Measurements from ENCODE around the gene TRIL.
A peak's percentile ranks its signal among the peaks of the same experiment; 100 is the strongest.

TRIL gene, protein sequence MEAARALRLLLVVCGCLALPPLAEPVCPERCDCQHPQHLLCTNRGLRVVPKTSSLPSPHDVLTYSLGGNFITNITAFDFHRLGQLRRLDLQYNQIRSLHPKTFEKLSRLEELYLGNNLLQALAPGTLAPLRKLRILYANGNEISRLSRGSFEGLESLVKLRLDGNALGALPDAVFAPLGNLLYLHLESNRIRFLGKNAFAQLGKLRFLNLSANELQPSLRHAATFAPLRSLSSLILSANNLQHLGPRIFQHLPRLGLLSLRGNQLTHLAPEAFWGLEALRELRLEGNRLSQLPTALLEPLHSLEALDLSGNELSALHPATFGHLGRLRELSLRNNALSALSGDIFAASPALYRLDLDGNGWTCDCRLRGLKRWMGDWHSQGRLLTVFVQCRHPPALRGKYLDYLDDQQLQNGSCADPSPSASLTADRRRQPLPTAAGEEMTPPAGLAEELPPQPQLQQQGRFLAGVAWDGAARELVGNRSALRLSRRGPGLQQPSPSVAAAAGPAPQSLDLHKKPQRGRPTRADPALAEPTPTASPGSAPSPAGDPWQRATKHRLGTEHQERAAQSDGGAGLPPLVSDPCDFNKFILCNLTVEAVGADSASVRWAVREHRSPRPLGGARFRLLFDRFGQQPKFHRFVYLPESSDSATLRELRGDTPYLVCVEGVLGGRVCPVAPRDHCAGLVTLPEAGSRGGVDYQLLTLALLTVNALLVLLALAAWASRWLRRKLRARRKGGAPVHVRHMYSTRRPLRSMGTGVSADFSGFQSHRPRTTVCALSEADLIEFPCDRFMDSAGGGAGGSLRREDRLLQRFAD

DNA sequence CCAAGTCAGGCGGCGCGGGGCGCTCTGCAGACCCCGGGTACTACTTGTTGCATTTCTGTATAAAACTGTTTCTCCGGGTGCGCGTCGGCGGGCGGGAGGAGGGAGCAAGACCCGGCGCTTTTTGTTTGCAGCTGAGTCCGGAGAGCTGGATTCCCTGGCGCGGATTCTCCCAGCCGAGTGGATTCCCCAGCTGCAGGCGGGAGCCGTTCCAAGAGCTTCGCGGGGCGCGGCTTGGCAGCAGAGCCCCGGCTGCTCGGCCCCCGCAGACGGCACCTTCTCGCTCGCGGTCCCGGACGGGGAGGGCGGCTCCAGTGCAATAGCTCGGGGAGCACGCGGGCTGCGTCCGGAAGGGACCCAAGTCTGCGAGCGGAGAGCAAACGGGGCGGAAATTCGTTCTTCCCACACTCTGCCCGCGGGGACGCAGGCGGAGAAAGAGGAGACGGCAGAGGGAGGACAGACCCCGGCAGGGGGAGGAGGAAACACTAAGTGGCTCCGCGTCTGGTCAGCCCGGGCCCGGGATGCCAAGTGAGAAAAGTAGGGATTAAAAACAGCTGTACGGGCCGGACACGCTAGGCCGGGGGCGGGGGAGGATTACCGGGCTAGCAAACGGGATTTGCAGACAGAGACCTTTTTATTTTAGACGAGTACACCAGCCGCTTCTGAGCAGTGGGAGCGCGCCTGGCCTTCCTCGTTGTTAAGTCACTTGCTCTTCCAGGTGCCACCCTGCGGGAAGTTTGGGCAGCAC, at the start of gene TRIL:
Gene TRIL, minus strand, starts transcription at position 96 of the 745 bp plus-strand sequence. CDS start 284 bp downstream, outside the sequence.
- TF ChIP-seq, protein P1, sequence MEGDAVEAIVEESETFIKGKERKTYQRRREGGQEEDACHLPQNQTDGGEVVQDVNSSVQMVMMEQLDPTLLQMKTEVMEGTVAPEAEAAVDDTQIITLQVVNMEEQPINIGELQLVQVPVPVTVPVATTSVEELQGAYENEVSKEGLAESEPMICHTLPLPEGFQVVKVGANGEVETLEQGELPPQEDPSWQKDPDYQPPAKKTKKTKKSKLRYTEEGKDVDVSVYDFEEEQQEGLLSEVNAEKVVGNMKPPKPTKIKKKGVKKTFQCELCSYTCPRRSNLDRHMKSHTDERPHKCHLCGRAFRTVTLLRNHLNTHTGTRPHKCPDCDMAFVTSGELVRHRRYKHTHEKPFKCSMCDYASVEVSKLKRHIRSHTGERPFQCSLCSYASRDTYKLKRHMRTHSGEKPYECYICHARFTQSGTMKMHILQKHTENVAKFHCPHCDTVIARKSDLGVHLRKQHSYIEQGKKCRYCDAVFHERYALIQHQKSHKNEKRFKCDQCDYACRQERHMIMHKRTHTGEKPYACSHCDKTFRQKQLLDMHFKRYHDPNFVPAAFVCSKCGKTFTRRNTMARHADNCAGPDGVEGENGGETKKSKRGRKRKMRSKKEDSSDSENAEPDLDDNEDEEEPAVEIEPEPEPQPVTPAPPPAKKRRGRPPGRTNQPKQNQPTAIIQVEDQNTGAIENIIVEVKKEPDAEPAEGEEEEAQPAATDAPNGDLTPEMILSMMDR (conservative IDR thresholded peaks at IDR 0.05), result no peak

DNA sequence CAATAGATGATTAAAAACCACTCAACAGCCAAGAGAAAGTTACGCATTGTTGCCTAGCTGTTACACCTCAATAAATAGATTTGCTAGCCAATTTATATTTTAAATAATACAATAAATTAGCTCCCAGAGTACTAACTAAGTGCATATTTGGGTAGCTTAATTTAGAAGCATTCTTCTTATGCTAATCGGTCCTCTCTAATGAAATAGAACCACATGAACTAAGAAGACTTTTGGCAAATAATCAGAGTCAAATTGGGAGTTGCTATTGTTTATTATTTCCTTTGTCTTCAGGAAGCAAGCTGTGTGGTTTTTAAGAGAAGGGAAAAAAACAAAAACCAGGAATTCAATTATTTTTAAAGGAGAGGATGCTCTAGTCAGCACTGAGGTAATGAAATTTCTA, 49.0 kb upstream of the TRIL start:
- TF ChIP-seq, protein P1 (conservative IDR thresholded peaks at IDR 0.05), result no peak

More for the DNA sequence above, at the start of gene TRIL:
- peak within 1 kb of the TSS; percentile 57; the same call in 1 of the 2 replicates for H3K27ac ChIP-seq

DNA sequence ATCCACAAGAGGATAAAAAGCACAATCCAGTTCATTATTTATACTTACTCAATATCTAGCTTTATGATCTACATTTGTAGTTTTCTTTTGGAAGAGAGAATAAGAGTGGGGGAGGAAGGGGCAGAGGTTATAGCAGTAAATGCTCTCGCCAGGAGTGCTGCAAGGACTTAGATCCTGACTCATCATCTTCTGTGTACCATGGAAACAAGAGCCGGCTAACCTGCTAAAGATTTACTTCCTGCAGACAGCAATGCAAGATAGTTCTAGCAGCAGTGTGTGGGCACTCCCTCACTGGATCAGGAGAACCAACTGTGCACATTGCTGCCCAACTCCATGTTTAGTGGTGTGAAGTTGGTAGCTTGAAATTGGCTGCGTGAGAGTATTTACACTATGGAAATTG, 47.7 kb upstream of the TRIL start:
- TF ChIP-seq, protein P1 (conservative IDR thresholded peaks at IDR 0.05), result no peak
- no peak overlapping the region for H3K27ac ChIP-seq

More for the DNA sequence above, 49.0 kb upstream of the TRIL start:
- H3K27ac ChIP-seq, result no peak overlapping the region

DNA sequence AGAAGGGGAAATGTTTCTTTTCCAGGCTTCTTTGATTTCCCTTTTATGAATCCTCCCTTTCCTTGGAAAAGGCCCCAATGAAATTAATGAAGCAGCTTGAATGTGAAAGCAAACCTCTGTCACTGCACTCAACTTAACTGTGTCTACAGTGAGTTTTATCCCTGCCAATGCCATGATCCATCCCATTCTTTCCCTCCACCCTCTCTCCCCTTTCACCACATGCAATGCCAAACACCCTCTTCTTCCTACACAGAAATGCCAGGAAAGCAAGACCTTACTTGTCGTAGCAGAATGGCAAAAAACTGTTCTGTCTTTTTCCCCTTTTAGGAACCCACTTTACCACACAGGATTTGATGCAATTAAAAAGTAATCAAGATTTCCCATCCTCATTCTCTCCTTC, 47.3 kb upstream of the TRIL start:
- H3K27ac ChIP-seq, result no peak overlapping the region
- TF ChIP-seq, protein P1 (conservative IDR thresholded peaks at IDR 0.05), result no peak

DNA sequence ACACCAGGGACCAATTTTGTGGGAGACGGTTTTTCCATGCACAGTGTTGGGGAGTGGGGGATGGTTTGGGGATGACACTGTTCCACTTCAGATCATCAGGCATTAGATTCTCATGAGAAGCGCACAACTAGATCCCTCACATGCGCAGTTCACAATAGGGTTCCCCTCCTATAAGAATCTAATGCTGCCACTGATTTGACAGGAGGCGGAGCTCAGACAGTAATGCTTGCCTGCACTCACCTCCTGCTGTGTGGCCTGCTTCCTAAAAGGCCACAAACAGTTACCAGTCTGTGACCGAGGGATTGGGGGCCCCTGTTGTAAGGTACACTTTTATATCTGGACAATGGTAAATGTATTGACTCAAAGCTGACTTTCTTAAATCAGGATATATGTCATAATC, 45.6 kb upstream of the TRIL start:
- TF ChIP-seq, protein P1 (conservative IDR thresholded peaks at IDR 0.05), result no peak
- H3K27ac ChIP-seq, result no peak overlapping the region

DNA sequence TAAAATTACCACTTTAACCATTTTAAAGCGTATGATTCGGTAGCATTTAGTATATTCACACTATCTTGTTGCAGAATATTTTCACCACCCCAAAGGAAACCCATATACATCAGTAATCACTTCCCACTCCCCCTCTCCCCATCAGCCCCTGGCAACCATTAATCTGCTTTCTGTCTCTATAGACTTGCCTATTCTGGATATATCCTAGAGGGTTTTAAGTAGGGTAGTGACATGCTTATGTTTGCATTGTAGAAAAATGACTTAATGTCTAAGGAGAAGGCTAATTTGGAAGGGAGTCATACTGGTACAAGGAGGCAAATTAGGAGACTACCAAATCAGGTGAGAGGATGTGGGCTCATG, 42.6 kb upstream of the TRIL start:
- no peak overlapping the region for H3K27ac ChIP-seq
- TF ChIP-seq, protein P1 (conservative IDR thresholded peaks at IDR 0.05), result no peak
